NCI-H2171 (cell line): ENCODE measurements around the gene DUSP11.
"Not testable (repeated sequence)": the region's sequence is repeated elsewhere in the genome, so short reads cannot be mapped to it uniquely, and the experiment has no call there.

ENCODE experiments used
- DNase-seq: peaks from one replicate; lab custom pipeline; 2025; lab: John Stamatoyannopoulos, UW

Gene DUSP11

GRCh38 chr2:73779467-73780236 lies at the start of gene DUSP11:
Gene DUSP11, minus strand, starts transcription at chr2:73780103. Its CDS starts 129 bp downstream, at chr2:73779974.
- DNase-seq = peak; percentile 83

GRCh38 chr2:73828818-73829570 lies 49.1 kb upstream of the DUSP11 start, which contains the start of gene STAMBP:
Gene STAMBP, plus strand, starts transcription at chr2:73828961. Its CDS starts 1,896 bp downstream, at chr2:73830857.
- peak; percentile 97 for DNase-seq

- no peak for DNase-seq
These were observed 48.5 kb upstream of the DUSP11 start for GRCh38 chr2:73828389-73828817.

GRCh38 chr2:73827660-73828388 lies 47.9 kb upstream of the DUSP11 start:
- DNase-seq = no peak

GRCh38 chr2:73827018-73827417 lies 47.1 kb upstream of the DUSP11 start:
- DNase-seq = no peak

GRCh38 chr2:73825408-73825807 lies 45.5 kb upstream of the DUSP11 start:
- no peak for DNase-seq

- DNase-seq = peak; percentile 58
These were observed 44.1 kb upstream of the DUSP11 start for GRCh38 chr2:73823916-73824523.

- no peak for DNase-seq
These were observed 43.5 kb upstream of the DUSP11 start for GRCh38 chr2:73823416-73823815.

- no peak for DNase-seq
These were observed 43.1 kb upstream of the DUSP11 start for GRCh38 chr2:73822991-73823390.

- DNase-seq = no peak
These were observed 42.4 kb upstream of the DUSP11 start for GRCh38 chr2:73822276-73822675.

GRCh38 chr2:73821669-73822068 lies 41.8 kb upstream of the DUSP11 start:
- no peak for DNase-seq

GRCh38 chr2:73821227-73821626 lies 41.3 kb upstream of the DUSP11 start:
- DNase-seq = no peak

- DNase-seq = no peak
These were observed 38.4 kb upstream of the DUSP11 start for GRCh38 chr2:73818296-73818695.

GRCh38 chr2:73812635-73813034 lies 32.7 kb upstream of the DUSP11 start:
- no peak for DNase-seq

GRCh38 chr2:73811878-73812277 lies 32.0 kb upstream of the DUSP11 start:
- DNase-seq = no peak

GRCh38 chr2:73783883-73784282 lies 4.0 kb upstream of the DUSP11 start, which contains the start of gene C2orf78:
Gene C2orf78, plus strand, starts transcription at chr2:73784183. Its CDS starts 127 bp downstream, at chr2:73784310.
- DNase-seq = not testable (repeated sequence)

- DNase-seq = not testable (repeated sequence)
These were observed 3.5 kb upstream of the DUSP11 start for GRCh38 chr2:73783402-73783801.

- no peak for DNase-seq
These were observed 307 bp upstream of the DUSP11 start for GRCh38 chr2:73780237-73780582.

- DNase-seq = not testable (repeated sequence)
These were observed 936 bp downstream of the DUSP11 start for GRCh38 chr2:73778867-73779466.

GRCh38 chr2:73776869-73777519 lies 2.9 kb downstream of the DUSP11 start:
- peak; percentile 5 for DNase-seq

- DNase-seq = no peak
These were observed 3.5 kb downstream of the DUSP11 start for GRCh38 chr2:73776381-73776780.
